NB4 (cell line): ENCODE data around the gene UMPS.

Experiments used
- DNase-seq: peaks from one replicate; pipeline ENCODE4 v3.0.0; 2010; ENCODE audit warnings: low read depth
- H3K4me3 ChIP-seq: one replicate; pipeline ENCODE4 v1.5.1; 2011; ENCODE audit warnings: mild to moderate bottlenecking, low read depth, low read length, moderate library complexity
- MYC ChIP-seq: IDR thresholded peaks from 2 replicates; pipeline ENCODE4 v1.6.1; 2011; ENCODE audit warnings: low read depth, low read length
- POLR2A ChIP-seq: IDR thresholded peaks from 2 replicates; pipeline ENCODE4 v1.6.1; 2011; ENCODE audit warnings: mild to moderate bottlenecking; ENCODE audit not compliant: insufficient read length; ENCODE audit errors: extremely low read depth
- TF ChIP-seq, protein P1 (sequence below): IDR thresholded peaks from 2 replicates; pipeline ENCODE4 v1.6.1; 2011; ENCODE audit warnings: low read depth, low read length
- TF ChIP-seq, protein P2 (sequence below): IDR thresholded peaks from one replicate; pipeline ENCODE4 v1.5.1; 2012; ENCODE audit warnings: low read depth, low read length

UMPS gene

DNA sequence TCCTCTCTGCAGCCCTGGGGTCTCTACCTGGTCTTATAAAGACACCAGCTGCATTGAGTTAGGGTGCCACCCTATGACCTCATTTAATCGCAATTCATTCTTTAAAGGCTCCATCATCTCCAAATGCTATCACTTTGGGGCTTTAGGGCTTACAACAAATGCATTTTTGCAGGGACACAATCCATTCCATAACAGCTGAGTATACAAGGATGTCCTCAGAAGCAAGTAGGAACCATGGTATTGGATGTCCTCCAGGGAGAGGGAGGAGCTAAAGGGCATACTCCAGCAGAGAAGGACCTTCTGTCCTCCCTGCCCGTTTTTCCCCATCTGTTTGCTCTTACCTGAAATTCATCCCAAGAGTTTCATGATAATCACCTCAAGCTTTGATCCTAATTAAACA is 30.3 kb downstream of the UMPS start:
- no peak overlapping the region for H3K4me3 ChIP-seq
- TF ChIP-seq MYC (no peak), POLR2A (no peak)
- TF ChIP-seq, protein P1, sequence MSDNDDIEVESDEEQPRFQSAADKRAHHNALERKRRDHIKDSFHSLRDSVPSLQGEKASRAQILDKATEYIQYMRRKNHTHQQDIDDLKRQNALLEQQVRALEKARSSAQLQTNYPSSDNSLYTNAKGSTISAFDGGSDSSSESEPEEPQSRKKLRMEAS: no peak
- TF ChIP-seq, protein P2, sequence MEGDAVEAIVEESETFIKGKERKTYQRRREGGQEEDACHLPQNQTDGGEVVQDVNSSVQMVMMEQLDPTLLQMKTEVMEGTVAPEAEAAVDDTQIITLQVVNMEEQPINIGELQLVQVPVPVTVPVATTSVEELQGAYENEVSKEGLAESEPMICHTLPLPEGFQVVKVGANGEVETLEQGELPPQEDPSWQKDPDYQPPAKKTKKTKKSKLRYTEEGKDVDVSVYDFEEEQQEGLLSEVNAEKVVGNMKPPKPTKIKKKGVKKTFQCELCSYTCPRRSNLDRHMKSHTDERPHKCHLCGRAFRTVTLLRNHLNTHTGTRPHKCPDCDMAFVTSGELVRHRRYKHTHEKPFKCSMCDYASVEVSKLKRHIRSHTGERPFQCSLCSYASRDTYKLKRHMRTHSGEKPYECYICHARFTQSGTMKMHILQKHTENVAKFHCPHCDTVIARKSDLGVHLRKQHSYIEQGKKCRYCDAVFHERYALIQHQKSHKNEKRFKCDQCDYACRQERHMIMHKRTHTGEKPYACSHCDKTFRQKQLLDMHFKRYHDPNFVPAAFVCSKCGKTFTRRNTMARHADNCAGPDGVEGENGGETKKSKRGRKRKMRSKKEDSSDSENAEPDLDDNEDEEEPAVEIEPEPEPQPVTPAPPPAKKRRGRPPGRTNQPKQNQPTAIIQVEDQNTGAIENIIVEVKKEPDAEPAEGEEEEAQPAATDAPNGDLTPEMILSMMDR: no peak
- no peak for DNase-seq

DNA sequence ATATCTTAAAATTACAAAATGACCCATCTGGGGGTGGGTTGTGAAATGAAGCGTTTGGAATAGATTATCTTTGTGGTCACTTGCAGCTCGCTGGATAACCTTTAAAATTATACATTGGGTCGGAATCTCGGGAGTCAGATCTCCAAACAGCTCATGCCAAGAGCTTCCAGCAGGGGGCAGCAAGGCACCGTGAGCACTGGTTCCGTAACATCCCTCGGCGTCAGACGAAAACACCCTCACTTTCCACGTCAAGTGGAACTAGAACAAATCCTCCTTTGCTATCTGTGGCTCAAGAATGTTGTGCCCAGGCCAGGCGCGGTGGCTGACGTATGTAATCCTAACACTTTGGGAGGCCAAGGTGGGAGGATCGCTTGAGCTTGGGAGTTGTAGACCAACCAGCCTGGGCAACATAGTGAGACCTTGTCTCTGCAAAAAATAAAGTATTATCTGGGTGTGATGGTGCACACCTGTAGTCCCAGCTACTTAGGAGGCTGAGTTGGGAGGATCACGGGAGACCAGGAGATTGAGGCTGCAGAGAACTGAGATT is 31.1 kb downstream of the UMPS start:
- H3K4me3 ChIP-seq: no peak overlapping the region
- TF ChIP-seq, protein P2: peak; percentile 86
- no peak for TF ChIP-seq POLR2A
- no peak for TF ChIP-seq MYC
- DNase-seq: peak; percentile 68

DNA sequence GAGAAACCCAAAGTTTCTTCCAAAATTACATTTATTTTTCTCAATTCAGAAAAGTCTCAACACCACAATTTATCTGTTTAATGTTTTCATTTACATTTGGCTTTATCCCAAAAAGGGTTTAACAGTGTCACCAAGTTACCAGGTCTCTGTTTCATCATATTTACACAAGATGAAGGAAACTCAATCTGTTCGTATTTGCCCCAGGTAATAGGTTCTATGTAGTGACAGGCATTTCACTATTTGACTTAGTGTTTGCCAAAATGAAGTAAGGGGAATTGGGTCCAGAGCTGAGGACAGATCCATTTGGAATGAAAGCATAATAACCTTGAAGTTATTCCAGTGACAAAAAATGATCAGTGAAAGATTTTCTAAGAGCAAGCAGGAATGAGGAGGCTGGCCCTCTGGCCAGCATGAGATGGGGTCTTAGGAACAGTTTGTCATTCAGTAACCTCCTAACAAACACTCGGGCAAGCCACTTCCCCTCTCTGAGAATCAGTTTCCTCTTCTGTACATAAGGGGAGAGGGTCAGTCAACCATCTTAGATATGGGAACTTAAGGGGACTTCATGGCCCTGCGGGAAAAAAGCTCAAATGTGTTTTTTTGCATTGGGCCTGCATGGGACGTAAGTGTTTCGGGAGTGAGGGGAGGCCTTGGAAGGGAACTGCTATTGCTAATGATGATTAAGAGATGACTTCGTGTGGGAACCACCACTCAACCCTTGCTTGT is 31.8 kb downstream of the UMPS start:
- DNase-seq: no peak
- no peak for TF ChIP-seq POLR2A
- TF ChIP-seq MYC: no peak
- TF ChIP-seq, protein P2: no peak
- TF ChIP-seq, protein P1: no peak

DNA sequence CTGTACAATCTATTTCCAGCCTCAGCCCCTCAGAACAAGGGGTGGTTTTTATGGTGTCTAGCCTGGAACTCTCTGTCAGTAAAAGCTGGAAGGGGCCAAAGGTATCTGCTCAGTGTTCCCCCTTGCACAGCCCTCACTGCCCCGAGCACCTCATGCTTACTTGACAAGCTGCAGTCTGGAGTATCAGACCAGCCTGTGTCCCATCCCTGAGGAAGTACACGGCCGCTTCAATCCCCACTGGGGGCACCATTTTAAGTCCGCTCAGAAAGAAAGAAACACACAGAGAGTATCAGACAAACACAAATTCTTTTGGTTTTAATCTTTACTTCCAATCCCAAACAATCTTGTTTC is 32.4 kb downstream of the UMPS start:
- no peak for DNase-seq
- TF ChIP-seq, protein P1: no peak
- TF ChIP-seq POLR2A: no peak
- TF ChIP-seq, protein P2: no peak
- no peak for TF ChIP-seq MYC
- no peak overlapping the region for H3K4me3 ChIP-seq

More for the DNA sequence above, 31.8 kb downstream of the UMPS start:
- no peak overlapping the region for H3K4me3 ChIP-seq

DNA sequence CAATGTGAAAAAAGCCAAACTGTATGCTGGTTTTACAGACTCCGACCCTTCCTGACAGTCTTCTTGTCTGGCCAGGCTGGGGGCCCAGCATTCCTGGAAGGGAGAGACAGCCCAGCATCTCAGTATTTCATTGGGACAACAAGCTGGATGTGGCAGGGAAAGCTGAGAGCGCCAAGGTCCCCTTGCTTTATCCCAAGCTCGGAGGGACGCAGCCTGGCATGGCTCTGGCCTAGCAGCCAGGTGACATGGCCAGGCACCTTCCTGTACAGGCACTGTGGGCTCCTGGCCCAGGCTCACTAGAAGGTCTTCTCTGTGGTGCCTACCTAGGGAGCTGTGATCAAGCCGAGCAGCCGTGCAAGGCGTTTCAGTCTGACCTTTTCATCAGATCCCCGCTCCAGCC is 33.0 kb downstream of the UMPS start:
- no peak overlapping the region for H3K4me3 ChIP-seq
- DNase-seq: no peak
- TF ChIP-seq, protein P2: no peak
- no peak for TF ChIP-seq MYC
- TF ChIP-seq, protein P1: no peak
- TF ChIP-seq POLR2A: no peak
